K562 (cell line): ENCODE measurements around the gene DNAJC9. TPM values are rescaled to one million over a fixed set of nuclear protein-coding genes. Genes with fewer than 3 reads are reported as not detected.

Source experiments
- ATAC-seq: fragments of 200-7000 bp; cut with Tn5 transposase; 3 replicates; pipeline ENCODE4 v1.9.1; 2020; ENCODE audit warnings: moderate library complexity
- BruUV-seq: library from RNA; stranded (reverse); fragments of 400-500 nt; replicated peaks from 2 replicates; lab custom pipeline; 2021; lab: Mats Ljungman, UMichigan
- CTCF ChIA-PET: fragments of 300-600 bp; formaldehyde crosslinking; extraction: SDS; loops from one replicate; lab custom pipeline; 2021; ENCODE audit warnings: low intra/inter-chr PET ratio; lab: Yijun Ruan, JAX
- POLR2A ChIA-PET: fragments of 300-600, 350-650 bp; sonication (Branson Sonifier 250); formaldehyde crosslinking; extraction: SDS; loops from one replicate; lab custom pipeline; 2021; ENCODE audit warnings: antibody characterized with exemption, inconsistent platforms; lab: Yijun Ruan, JAX
- DNase-seq, 4 experiments: peaks; one replicate each; pipeline versions ENCODE4 v3.0.0 to v3.0.0-alpha.2; 2011 to 2018; ENCODE audit warnings: low spot score in 3 of 4, mixed read lengths in 3 of 4; ENCODE audit errors: extremely low read depth in 1 of 4
- FAIRE-seq: peaks from 2 replicates; lab custom pipeline; 2011; peaks lifted over from hg19 to GRCh38; lab: Jason Lieb, UNC
- H2AFZ ChIP-seq: 2 replicates; pipeline ENCODE4 v1.6.0; 2011; ENCODE audit warnings: low read depth, low read length, control low read depth, inconsistent platforms
- H3K27ac ChIP-seq: fragments of 200-600 bp; 3 replicates; pipeline ENCODE4 v1.8.0; 2011; ENCODE audit warnings: low read depth, mild to moderate bottlenecking, control low read depth, inconsistent platforms, low read length, moderate library complexity, mixed read lengths; ENCODE audit errors: extremely low read depth
- H3K27me3 ChIP-seq, 2 experiments: fragments of 300-600 bp in 1 of 2; 2 replicates in 1 of 2; 3 replicates in 1 of 2; pipeline versions ENCODE4 v1.6.0 to v1.8.0; 2011; ENCODE audit warnings: inconsistent platforms in 2 of 2, low read length in 2 of 2, mild to moderate bottlenecking in 1 of 2, mixed read lengths in 1 of 2, moderate library complexity in 1 of 2; ENCODE audit not compliant: control insufficient read depth in 2 of 2, insufficient read depth in 2 of 2
- H3K36me3 ChIP-seq: fragments of 300-600 bp; 3 replicates; pipeline ENCODE4 v1.8.0; 2011; ENCODE audit warnings: mild to moderate bottlenecking, low read length, inconsistent platforms; ENCODE audit not compliant: control insufficient read depth, insufficient read depth
- H3K4me1 ChIP-seq, 2 experiments: fragments of 200-600 bp in 1 of 2; replicated peaks in 1 of 2; 2 replicates in 1 of 2; 3 replicates in 1 of 2; pipeline versions ENCODE4 v1.5.1 to v1.8.0; 2011; ENCODE audit warnings: inconsistent platforms in 2 of 2, low read length in 2 of 2, mild to moderate bottlenecking in 1 of 2, mixed read lengths in 1 of 2, moderate library complexity in 1 of 2; ENCODE audit not compliant: control insufficient read depth in 2 of 2, insufficient read depth in 2 of 2
- H3K4me2 ChIP-seq: 2 replicates; pipeline ENCODE4 v1.6.1; 2011; ENCODE audit warnings: low read length, control low read depth, inconsistent platforms, mixed read lengths; ENCODE audit not compliant: insufficient read depth
- H3K4me3 ChIP-seq: fragments of 200-600 bp; sonication (generic), shearing (Covaris generic); 2 replicates; pipeline ENCODE4 v1.5.1; 2016; ENCODE audit warnings: control low read depth, inconsistent platforms
- H3K79me2 ChIP-seq: fragments of 200-600 bp; 3 replicates; pipeline ENCODE4 v1.8.0; 2011; ENCODE audit warnings: low read length, inconsistent platforms; ENCODE audit not compliant: control insufficient read depth, insufficient read depth
- H3K9ac ChIP-seq, 2 experiments: 2 replicates each; pipeline versions ENCODE4 v1.6.0 to v1.6.1; 2011; ENCODE audit warnings: low read depth in 2 of 2, low read length in 2 of 2, control low read depth in 1 of 2, inconsistent platforms in 1 of 2, mild to moderate bottlenecking in 1 of 2, mixed read lengths in 1 of 2; ENCODE audit not compliant: insufficient read depth in 1 of 2
- H3K9me1 ChIP-seq: one replicate; pipeline ENCODE4 v1.6.0; 2011; ENCODE audit warnings: inconsistent platforms, mild to moderate bottlenecking, low read length, moderate library complexity; ENCODE audit not compliant: control insufficient read depth, insufficient read depth
- H3K9me3 ChIP-seq: replicated peaks from 2 replicates; pipeline ENCODE4 v1.5.1; 2011; ENCODE audit warnings: low read depth, low read length, inconsistent platforms; ENCODE audit not compliant: control insufficient read depth, insufficient read depth
- H4K20me1 ChIP-seq: replicated peaks from 2 replicates; pipeline ENCODE4 v1.6.1; 2011; ENCODE audit warnings: low read length, inconsistent platforms, mixed read lengths; ENCODE audit not compliant: control insufficient read depth, insufficient read depth
- PRPF4 ChIP-seq: fragments of 200-400 bp; formaldehyde crosslinking; IDR thresholded peaks from one replicate; pipeline ENCODE4 v1.6.1; 2017; ENCODE audit warnings: low read length, low read depth, mild to moderate bottlenecking; ENCODE audit not compliant: insufficient read depth, poor library complexity, severe bottlenecking
- TFE3 ChIP-seq: fragments of 450-650 bp; formaldehyde crosslinking; IDR thresholded peaks from 2 replicates; pipeline ENCODE4 v1.4.0; 2020; ENCODE audit warnings: mild to moderate bottlenecking, mixed read lengths
- THAP12 ChIP-seq: fragments of 250-450 bp; sonication (Bioruptor Pico); IDR thresholded peaks from 2 replicates; pipeline ENCODE4 v1.9.0; 2021; ENCODE audit warnings: mild to moderate bottlenecking, inconsistent platforms
- ZNF184 ChIP-seq: sonication (generic); formaldehyde crosslinking; IDR thresholded peaks from 2 replicates; pipeline ENCODE4 v1.5.0; 2020; ENCODE audit warnings: missing genetic modification reagents
- ZNF280B ChIP-seq: fragments of 250-450 bp; sonication (Bioruptor Pico); IDR thresholded peaks from 2 replicates; pipeline ENCODE4 v1.5.1; 2021; ENCODE audit warnings: mild to moderate bottlenecking
- WGBS: fragments of 100-300 bp; shearing (Covaris generic); methylation state at CpG from one replicate; pipeline ENCODE4 v1.1.6; 2016; ENCODE audit warnings: low coverage, mixed read lengths; ENCODE audit not compliant: insufficient coverage; ENCODE audit errors: missing lambda C conversion rate; 5-methylcytosine and 5-hydroxymethylcytosine counted together
- in situ Hi-C: fragments of 300-500 bp; cut with MboI; formaldehyde crosslinking; loops from 4 replicates; pipeline ENCODE4 v1.15.0; 2018; ENCODE audit warnings: inconsistent platforms, mixed read lengths
- intact Hi-C: fragments of 100-400 bp; cut with micrococcal nuclease; formaldehyde crosslinking; loops from 2 replicates; pipeline ENCODE4 v1.14.2; 2022
- polyA plus RNA-seq, 8 experiments: library from polyadenylated mRNA; depleted of rRNA in 4 of 8; stranded (reverse) in 5 of 8; unstranded in 3 of 8; fragments of >200 nt; fragmentation: Nextera tagmentation in 2 of 8; fragmentation: Illumina TruSeq in 1 of 8; extraction: Ambion mirVana in 2 of 8; extraction: Trizol in 1 of 8; gene quantifications; 2 replicates each; pipeline versions ENCODE4 v1.2.1 to v1.2.3, GENCODE V29; 2011 to 2014; ENCODE audit warnings: inconsistent platforms in 1 of 8, missing spikeins in 1 of 8
- total RNA-seq, 7 experiments: library from RNA; depleted of rRNA in 6 of 7; stranded (reverse); fragments of >200 nt in 6 of 7; fragmentation: Illumina TruSeq in 2 of 7; extraction: Trizol in 2 of 7; gene quantifications; 2 replicates each; pipeline versions ENCODE4 v1.2.1 to v1.2.3, GENCODE V29; 2011 to 2021; ENCODE audit warnings: low replicate concordance in 1 of 7

Gene DNAJC9
- total and polyA plus RNA-seq, 9 of the 15 experiments (the other 6 are each of a cell fraction or from before 2014, with no cell fraction given), result 66.7 to 133 (median 102) TPM

- DNase-seq (no peak), FAIRE-seq (peak; percentile 59), ATAC-seq (no peak)
- CTCF ChIA-PET, result no interaction called here
- no peaks in the 10 kb centered on the region for H3K36me3 ChIP-seq
- H3K9me3 ChIP-seq, result no peaks in the 10 kb centered on the region; the same call in 1 of the 2 replicates
- H2AFZ ChIP-seq, result no peak overlapping the region
- WGBS, result 42% methylated on average over 1 of the region's 1 CpG
- H3K4me1 ChIP-seq, result peaks cover 0 to 10% of the 10 kb centered on the region in 2 experiments; a peak in 2 of 5 replicates
- POLR2A ChIA-PET, result interaction anchor here (0.5 to 1.0 kb wide), 3 partner anchors 99 to 406 kb away, joined by 3 to 5 read pairs (median 3); partner anchors contain the start of gene NUDT13
- H3K9ac ChIP-seq, result no peak overlapping the region
- intact Hi-C loops, result no loop called here
- H3K79me2 ChIP-seq, result no peaks in the 10 kb centered on the region
- no peaks in the 10 kb centered on the region for H3K9me1 ChIP-seq
- H4K20me1 ChIP-seq, result no peaks in the 10 kb centered on the region
- no peak overlapping the region for H3K4me3 ChIP-seq
- TF ChIP-seq PRPF4 (no peak), TFE3 (peak; percentile 54)
- no TSS peak for BruUV-seq
- H3K4me2 ChIP-seq, result no peak overlapping the region
- no peaks in the 10 kb centered on the region for H3K27me3 ChIP-seq
- no peak overlapping the region for H3K27ac ChIP-seq
- in situ Hi-C loops, result no loop called here
Measured at GRCh38 chr10:73209705-73210104, 37.4 kb downstream of the DNAJC9 start.

- no TSS peak for BruUV-seq
- Histone ChIP-seq H3K79me2 (no peaks in the 10 kb centered on the region), H3K27me3 (no peaks in the 10 kb centered on the region), H3K9me1 (no peaks in the 10 kb centered on the region), H4K20me1 (no peaks in the 10 kb centered on the region), H3K9me3 (no peaks in the 10 kb centered on the region; the same call in 1 of the 2 replicates), H3K4me2 (no peak overlapping the region), H3K4me3 (no peak overlapping the region), H3K27ac (no peak overlapping the region), H2AFZ (no peak overlapping the region), H3K4me1 (peaks cover 0 to 10% of the 10 kb centered on the region in 2 experiments; a peak in 2 of 5 replicates), H3K9ac (no peak overlapping the region), H3K36me3 (no peaks in the 10 kb centered on the region)
- CTCF ChIA-PET, result no interaction called here
- ATAC-seq, result peak; percentile 55; the same call in 2 of the 3 replicates
- WGBS, result 40% methylated on average over 2 of the region's 2 CpGs
- intact Hi-C loops (no loop called here), in situ Hi-C loops (no loop called here)
- no peak for FAIRE-seq
- no peak for DNase-seq
- POLR2A ChIA-PET, result interaction anchor here (1.4 to 2.3 kb wide), 2 partner anchors 12 to 32 kb away, joined by 3 to 5 read pairs; no protein-coding TSS in a partner anchor
- TF ChIP-seq ZNF280B (CRISPR knock-in tag) (no peak), THAP12 (no peak), ZNF184 (CRISPR knock-in tag) (no peak)
Measured at GRCh38 chr10:73207883-73208282, 39.2 kb downstream of the DNAJC9 start.
